ENCODE results near the gene FKBP2. TPM values are rescaled to one million over a fixed set of nuclear protein-coding genes. Genes with fewer than 3 reads are reported as not detected.

The FKBP2 gene
- total RNA-seq, 1 donor from 2014 or later, result 41.6 TPM

- no peak for DNase-seq
- intact Hi-C loops (cut with DNase I), result no loop called here
- no peak for ATAC-seq (ENCODE audit: poor library complexity)
Measured at GRCh38 chr11:64289002-64289564, 48.2 kb downstream of the FKBP2 start.

DNA sequence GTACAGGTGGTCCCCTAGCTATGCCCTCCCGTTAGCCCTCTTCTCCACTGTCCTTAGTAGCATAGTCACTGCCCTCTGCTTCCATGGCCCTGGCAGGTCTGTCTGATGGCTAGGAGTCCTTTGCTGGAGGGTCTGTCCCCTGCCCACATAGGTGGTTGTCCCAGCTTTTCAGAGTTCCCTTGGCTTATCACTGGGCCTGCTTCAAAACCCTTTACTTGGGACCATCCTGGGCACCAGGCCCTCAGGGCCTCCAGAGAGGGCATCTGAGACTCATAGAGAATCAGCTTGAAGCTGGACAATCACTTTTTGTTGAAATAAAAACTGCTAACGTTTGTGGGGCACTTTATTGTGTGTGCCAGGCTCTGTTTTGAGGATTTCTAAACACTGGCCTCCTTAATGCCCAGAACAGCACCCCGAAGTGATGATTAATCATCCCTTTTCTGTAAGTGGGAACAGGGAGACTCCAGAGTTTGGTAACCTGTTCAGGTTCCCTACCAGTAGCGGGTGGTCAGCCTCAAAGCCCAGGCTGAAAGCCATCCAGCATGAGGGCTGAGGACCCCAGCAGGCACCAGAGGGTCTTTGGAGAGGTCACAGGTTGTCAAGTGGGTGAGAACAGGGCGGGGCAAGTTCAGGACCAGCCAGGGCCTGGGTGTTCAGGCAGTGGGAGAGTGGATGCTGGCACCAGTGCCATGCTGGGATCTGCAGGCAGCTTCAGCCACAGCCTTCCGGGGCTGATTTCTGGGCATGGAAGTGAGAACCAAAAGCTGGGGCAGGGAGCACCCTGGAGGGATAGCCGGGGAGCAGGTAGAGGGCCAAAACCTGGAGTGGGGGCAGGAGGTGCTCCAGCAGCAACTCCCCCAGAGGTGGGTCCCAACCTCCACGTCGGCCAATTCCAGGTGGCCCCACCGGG is 49.7 kb downstream of the FKBP2 start:
- intact Hi-C loops (cut with DNase I), result no loop called here
- no peak for DNase-seq
- ATAC-seq (ENCODE audit: poor library complexity), result no peak

DNA sequence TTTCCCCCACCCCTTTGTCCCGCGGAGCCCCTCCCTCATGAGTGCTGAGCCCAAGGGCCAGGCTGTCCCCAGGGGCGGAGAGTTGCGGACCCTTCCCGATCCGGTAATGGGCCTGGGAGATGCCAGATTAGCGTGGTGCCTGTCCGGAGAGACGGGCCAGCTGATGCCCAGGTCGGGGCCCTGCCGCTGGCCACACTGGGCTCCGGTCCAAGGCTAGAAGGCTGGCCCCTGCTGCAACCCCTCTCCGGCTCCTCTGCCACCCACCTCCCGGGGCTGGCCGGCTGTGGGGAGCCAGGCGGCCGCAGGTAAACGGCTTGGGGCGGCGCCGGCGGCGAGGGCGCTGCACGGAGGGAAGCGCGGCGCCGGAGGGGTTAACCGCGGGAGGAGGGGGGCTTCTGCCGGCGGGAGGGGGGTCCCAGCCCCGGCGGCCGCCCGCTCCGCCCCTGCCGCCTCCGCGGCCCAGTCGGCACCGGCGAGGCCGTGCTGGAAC is 50.4 kb downstream of the FKBP2 start, which contains the start of gene KCNK4:
Gene KCNK4 (plus strand): TSS at position 41 of the 490 bp plus-strand sequence. CDS start 1,717 bp downstream, outside the sequence.
- DNase-seq, result no peak
- intact Hi-C loops (cut with DNase I), result no loop called here
- ATAC-seq (ENCODE audit: poor library complexity), result no peak

DNA sequence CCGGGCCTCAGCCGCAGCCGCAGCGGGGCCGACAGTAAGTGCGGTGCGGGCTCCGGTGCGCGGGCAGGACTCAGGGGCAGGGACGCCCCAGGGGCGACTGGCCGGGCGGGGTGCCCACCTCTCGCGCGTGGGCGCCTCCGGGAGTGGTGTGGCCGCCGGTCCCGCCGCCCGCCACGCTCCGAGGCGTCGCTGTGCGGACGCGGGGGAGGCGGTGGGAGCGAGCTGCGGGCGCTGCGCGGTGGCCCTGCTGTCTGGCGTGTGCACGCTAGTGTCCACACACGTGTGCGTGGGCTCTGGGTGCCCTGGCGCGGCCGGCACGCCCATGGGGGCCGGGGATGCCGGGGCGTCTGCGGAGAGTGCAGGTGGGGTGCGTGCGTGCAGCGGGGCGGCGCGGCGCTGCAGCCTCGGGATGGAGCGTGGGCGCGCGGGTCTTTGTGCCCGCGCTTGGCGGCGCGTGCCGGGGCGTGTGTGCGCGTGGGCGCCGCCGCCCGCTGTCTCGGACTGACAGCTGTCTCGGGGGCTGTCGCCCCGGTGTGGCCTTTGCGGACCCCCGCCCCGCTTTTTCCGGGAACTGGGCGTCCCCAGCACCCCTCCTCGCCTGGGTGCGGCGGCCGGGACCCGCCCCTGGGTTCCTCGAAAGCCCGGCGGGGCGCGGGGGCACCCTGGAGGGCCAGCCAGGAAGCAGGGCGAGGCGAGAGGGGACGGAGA is 51.0 kb downstream of the FKBP2 start:
- DNase-seq (no peak), ATAC-seq (ENCODE audit: poor library complexity) (peak; percentile 19)
- intact Hi-C loops (cut with DNase I), result no loop called here

DNA sequence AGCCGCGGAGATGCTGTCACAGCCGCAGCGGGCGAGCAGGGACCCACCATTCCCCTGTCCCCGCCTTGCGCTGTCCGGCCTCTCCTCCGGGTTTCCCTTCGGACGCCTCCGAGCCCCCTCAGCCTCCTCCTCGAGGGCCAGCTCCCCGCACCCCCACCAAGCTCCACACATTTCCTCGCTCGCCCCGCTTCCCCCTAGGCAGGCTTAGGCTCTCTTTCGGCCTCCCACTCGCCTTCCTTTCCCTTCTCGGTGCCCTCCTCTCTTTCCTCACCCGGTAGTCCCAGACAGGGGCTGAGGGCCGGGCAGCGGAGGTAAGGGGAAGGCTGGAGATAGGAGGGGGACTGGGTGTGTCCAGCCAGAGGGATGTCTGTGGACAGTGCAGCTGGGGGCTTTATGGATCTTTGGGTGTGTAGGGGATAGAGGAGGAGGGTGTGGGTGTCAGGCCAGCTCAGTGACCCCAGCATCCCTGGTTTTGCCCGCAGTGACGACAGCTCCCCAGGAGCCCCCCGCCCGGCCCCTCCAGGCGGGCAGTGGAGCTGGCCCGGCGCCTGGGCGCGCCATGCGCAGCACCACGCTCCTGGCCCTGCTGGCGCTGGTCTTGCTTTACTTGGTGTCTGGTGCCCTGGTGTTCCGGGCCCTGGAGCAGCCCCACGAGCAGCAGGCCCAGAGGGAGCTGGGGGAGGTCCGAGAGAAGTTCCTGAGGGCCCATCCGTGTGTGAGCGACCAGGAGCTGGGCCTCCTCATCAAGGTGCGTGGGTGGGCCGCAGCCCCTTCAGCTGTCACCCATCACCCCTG is 51.8 kb downstream of the FKBP2 start:
- ATAC-seq (ENCODE audit: poor library complexity) (no peak), DNase-seq (no peak)
- intact Hi-C loops (cut with DNase I), result no loop called here

Other genes with a start within 250 kb of the FKBP2 start
- 0.35 TPM for gene FLRT1, start 205.2 kb upstream of the FKBP2 start, total RNA-seq
- 124 TPM for gene MACROD1, start 75.0 kb upstream of the FKBP2 start, total RNA-seq
- 116 TPM for gene STIP1, start 54.9 kb upstream of the FKBP2 start, total RNA-seq
- gene FERMT3, start 34.4 kb upstream of the FKBP2 start, total RNA-seq, result 6.0 TPM
- 79.8 TPM for gene TRPT1, start 14.9 kb upstream of the FKBP2 start, total RNA-seq
- 60.8 TPM for gene NUDT22, start 14.8 kb upstream of the FKBP2 start, total RNA-seq
- 58.0 TPM for gene DNAJC4, start 10.5 kb upstream of the FKBP2 start, total RNA-seq
- 276 TPM for gene VEGFB, start 6.5 kb upstream of the FKBP2 start, total RNA-seq
- 123 TPM for gene PPP1R14B, start 5.8 kb downstream of the FKBP2 start, total RNA-seq
- gene PLCB3, start 10.4 kb downstream of the FKBP2 start, total RNA-seq, result 11.3 TPM
- gene BAD, start 43.6 kb downstream of the FKBP2 start, total RNA-seq, result 90.1 TPM
- gene GPR137, start 44.8 kb downstream of the FKBP2 start, total RNA-seq, result 28.5 TPM
- gene KCNK4, start 50.2 kb downstream of the FKBP2 start, total RNA-seq, result not detected
- gene CATSPERZ, start 59.3 kb downstream of the FKBP2 start, total RNA-seq, result not detected
- 241 TPM for gene ESRRA, start 64.4 kb downstream of the FKBP2 start, total RNA-seq
- 97.5 TPM for gene TRMT112, start 76.5 kb downstream of the FKBP2 start, total RNA-seq
- 417 TPM for gene PRDX5, start 77.0 kb downstream of the FKBP2 start, total RNA-seq
- 7.7 TPM for gene CCDC88B, start 99.1 kb downstream of the FKBP2 start, total RNA-seq
- gene RPS6KA4, start 118.1 kb downstream of the FKBP2 start, total RNA-seq, result 14.6 TPM